ENCODE data around the gene NANOG.

Gene NANOG

GRCh38 chr12:7833831-7834230, 44.6 kb downstream of the NANOG start:
- Histone ChIP-seq H2AFZ (ENCODE audit: low read length) (no peak overlapping the region), H3K27ac (ENCODE audit: low read depth, low read length, poor library complexity, severe bottlenecking) (no peak overlapping the region), H3K27me3 (ENCODE audit: insufficient read depth, low read length) (no peaks in the 10 kb centered on the region), H3K9ac (ENCODE audit: low read length) (no peak overlapping the region), H3K9me3 (ENCODE audit: low read length) (no peaks in the 10 kb centered on the region), H3K9me2 (ENCODE audit: low read depth, low read length) (no peaks in the 10 kb centered on the region), H3F3A (ENCODE audit: insufficient read depth, low read length) (no peaks in the 10 kb centered on the region), H3K4me2 (ENCODE audit: low read length) (no peak overlapping the region), H3K79me2 (ENCODE audit: insufficient read depth, low read length) (no peaks in the 10 kb centered on the region), H3K36me3 (ENCODE audit: insufficient read depth, low read length) (no peaks in the 10 kb centered on the region), H4K20me1 (ENCODE audit: insufficient read depth, low read length) (no peaks in the 10 kb centered on the region), H3K4me1 (ENCODE audit: insufficient read depth, low read length, severe bottlenecking) (no peaks in the 10 kb centered on the region), H3K4me3 (ENCODE audit: low read depth, low read length, poor library complexity, severe bottlenecking) (no peak overlapping the region)
- no peak for TF ChIP-seq CTCF (IDR thresholded peaks at IDR 0.05; ENCODE audit: low read length)
- no peak for TF ChIP-seq EZH2 (IDR thresholded peaks at IDR 0.05; ENCODE audit: borderline replicate concordance, low read length)

- Histone ChIP-seq H3K4me3 (ENCODE audit: low read depth, low read length, poor library complexity, severe bottlenecking) (no peak overlapping the region), H3K4me2 (ENCODE audit: low read length) (no peak overlapping the region), H3K27ac (ENCODE audit: low read depth, low read length, poor library complexity, severe bottlenecking) (no peak overlapping the region), H3K9ac (ENCODE audit: low read length) (no peak overlapping the region), H3F3A (ENCODE audit: insufficient read depth, low read length) (no peaks in the 10 kb centered on the region), H3K36me3 (ENCODE audit: insufficient read depth, low read length) (no peaks in the 10 kb centered on the region), H3K27me3 (ENCODE audit: insufficient read depth, low read length) (no peaks in the 10 kb centered on the region), H3K4me1 (ENCODE audit: insufficient read depth, low read length, severe bottlenecking) (no peaks in the 10 kb centered on the region), H3K79me2 (ENCODE audit: insufficient read depth, low read length) (no peaks in the 10 kb centered on the region), H2AFZ (ENCODE audit: low read length) (no peak overlapping the region), H3K9me2 (ENCODE audit: low read depth, low read length) (no peaks in the 10 kb centered on the region), H4K20me1 (ENCODE audit: insufficient read depth, low read length) (no peaks in the 10 kb centered on the region), H3K9me3 (ENCODE audit: low read length) (no peaks in the 10 kb centered on the region)
- TF ChIP-seq EZH2 (IDR thresholded peaks at IDR 0.05; ENCODE audit: borderline replicate concordance, low read length) = no peak
These were observed 45.5 kb downstream of the NANOG start for GRCh38 chr12:7834701-7835100.

- no peaks in the 10 kb centered on the region for H3K4me1 ChIP-seq (ENCODE audit: insufficient read depth, low read length, severe bottlenecking)
These were observed 45.9 kb downstream of the NANOG start for GRCh38 chr12:7835116-7835515.

More at GRCh38 chr12:7835116-7835515, 45.9 kb downstream of the NANOG start:
- Histone ChIP-seq H3K27me3 (ENCODE audit: insufficient read depth, low read length) (no peaks in the 10 kb centered on the region), H3K27ac (ENCODE audit: low read depth, low read length, poor library complexity, severe bottlenecking) (no peak overlapping the region), H3F3A (ENCODE audit: insufficient read depth, low read length) (no peaks in the 10 kb centered on the region), H3K79me2 (ENCODE audit: insufficient read depth, low read length) (no peaks in the 10 kb centered on the region), H3K9me2 (ENCODE audit: low read depth, low read length) (no peaks in the 10 kb centered on the region), H3K4me3 (ENCODE audit: low read depth, low read length, poor library complexity, severe bottlenecking) (no peak overlapping the region), H3K9me3 (ENCODE audit: low read length) (no peaks in the 10 kb centered on the region), H3K4me2 (ENCODE audit: low read length) (no peak overlapping the region), H3K36me3 (ENCODE audit: insufficient read depth, low read length) (no peaks in the 10 kb centered on the region), H3K9ac (ENCODE audit: low read length) (no peak overlapping the region), H2AFZ (ENCODE audit: low read length) (no peak overlapping the region), H4K20me1 (ENCODE audit: insufficient read depth, low read length) (no peaks in the 10 kb centered on the region)
- no peak for TF ChIP-seq EZH2 (IDR thresholded peaks at IDR 0.05; ENCODE audit: borderline replicate concordance, low read length)
- TF ChIP-seq CTCF (IDR thresholded peaks at IDR 0.05; ENCODE audit: low read length) = no peak

All from OCI-LY1 (cell line).